H1 (cell line): ENCODE data around the gene AIPL1. TPM values are rescaled to one million over a fixed set of nuclear protein-coding genes. Genes with fewer than 3 reads are reported as not detected.

Experiments
- CTCF ChIA-PET: fragments of 300-600 bp; sonication (Branson Sonifier 250); formaldehyde crosslinking; loops from one replicate; lab custom pipeline; 2021; ENCODE audit not compliant: partially characterized antibody; lab: Charles Lee
- POLR2A ChIA-PET: fragments of 300-600 bp; sonication (Branson Sonifier 250); formaldehyde crosslinking; loops from one replicate; lab custom pipeline; 2021; ENCODE audit warnings: inconsistent platforms; ENCODE audit not compliant: partially characterized antibody; lab: Charles Lee
- DNase-seq, 2 experiments: peaks; one replicate each; pipeline versions ENCODE4 v3.0.0 to v3.0.0-alpha.2; 2010 to 2022; ENCODE audit warnings: low spot score in 2 of 2, low read depth in 1 of 2, mixed read lengths in 1 of 2
- FAIRE-seq: peaks from 2 replicates; lab custom pipeline; 2011; peaks lifted over from hg19 to GRCh38; lab: Jason Lieb, UNC
- H2AFZ ChIP-seq: 2 replicates; pipeline ENCODE4 v1.8.1; 2012; ENCODE audit warnings: low read length, inconsistent platforms
- H2AK5ac ChIP-seq: 2 replicates; pipeline ENCODE4 v1.6.1; 2013; ENCODE audit warnings: low read depth, low read length
- H2BK120ac ChIP-seq: replicated peaks from 2 replicates; pipeline ENCODE3; 2013; ENCODE audit warnings: low read depth, low read length, inconsistent platforms
- H2BK12ac ChIP-seq: 2 replicates; pipeline ENCODE4 v1.6.1; 2013; ENCODE audit warnings: low read depth, low read length
- H2BK15ac ChIP-seq: 2 replicates; pipeline ENCODE4 v1.6.1; 2013; ENCODE audit warnings: low read length
- H2BK20ac ChIP-seq: 2 replicates; pipeline ENCODE4 v1.6.1; 2013; ENCODE audit warnings: low read length
- H2BK5ac ChIP-seq: 2 replicates; pipeline ENCODE4 v1.6.1; 2013; ENCODE audit warnings: low read depth, low read length
- H3K14ac ChIP-seq: 2 replicates; pipeline ENCODE4 v1.6.1; 2013; ENCODE audit warnings: inconsistent platforms; ENCODE audit not compliant: insufficient read length
- H3K18ac ChIP-seq: 2 replicates; pipeline ENCODE4 v1.6.1; 2013; ENCODE audit warnings: low read length; ENCODE audit errors: extremely low read depth
- H3K23ac ChIP-seq: 2 replicates; pipeline ENCODE4 v1.6.1; 2013; ENCODE audit warnings: inconsistent platforms; ENCODE audit not compliant: insufficient read length
- H3K23me2 ChIP-seq: 2 replicates; pipeline ENCODE4 v1.6.1; 2013; ENCODE audit warnings: low read depth, low read length
- H3K27ac ChIP-seq: 2 replicates; pipeline ENCODE4 v1.6.1; 2011; ENCODE audit warnings: low read depth, low read length, inconsistent platforms
- H3K27me3 ChIP-seq, 4 experiments: replicated peaks in 1 of 4; 1 replicate in 1 of 4; 2 replicates in 3 of 4; pipeline versions ENCODE4 v1.6.1 to v1.8.1; 2011 to 2013; ENCODE audit warnings: low read length in 3 of 4, mild to moderate bottlenecking in 3 of 4, inconsistent platforms in 2 of 4, mixed read lengths in 2 of 4, moderate library complexity in 1 of 4; ENCODE audit not compliant: control insufficient read depth in 3 of 4, insufficient read depth in 3 of 4; ENCODE audit errors: extremely low read depth in 1 of 4
- H3K36me3 ChIP-seq, 4 experiments: 2 replicates each; pipeline versions ENCODE4 v1.6.1 to v1.8.1; 2011 to 2013; ENCODE audit warnings: mild to moderate bottlenecking in 4 of 4, low read length in 3 of 4, moderate library complexity in 2 of 4, control low read depth in 1 of 4, inconsistent platforms in 1 of 4; ENCODE audit not compliant: insufficient read depth in 4 of 4, control insufficient read depth in 2 of 4
- H3K4ac ChIP-seq: replicated peaks from 2 replicates; pipeline ENCODE3; 2013; ENCODE audit warnings: low read length, low read depth, mixed read lengths, inconsistent platforms; ENCODE audit not compliant: insufficient read length
- H3K4me1 ChIP-seq, 4 experiments: replicated peaks in 1 of 4; 1 replicate in 1 of 4; 2 replicates in 3 of 4; pipeline versions ENCODE4 v1.6.1 to v1.8.1; 2011 to 2013; ENCODE audit warnings: low read length in 3 of 4, inconsistent platforms in 2 of 4, mixed read lengths in 1 of 4; ENCODE audit not compliant: insufficient read depth in 4 of 4, control insufficient read depth in 3 of 4
- H3K4me2 ChIP-seq, 2 experiments: 2 replicates each; pipeline versions ENCODE4 v1.6.1 to v1.8.1; 2011 to 2013; ENCODE audit warnings: low read depth in 2 of 2, low read length in 2 of 2, control low read depth in 1 of 2, inconsistent platforms in 1 of 2, mild to moderate bottlenecking in 1 of 2; ENCODE audit not compliant: insufficient read depth in 1 of 2
- H3K4me3 ChIP-seq, 4 experiments: fragments of 200-600, 300-600 bp in 1 of 4; sonication (generic), shearing (Covaris generic), sonication (Bioruptor Twin) in 1 of 4; 2 replicates each; pipeline versions ENCODE4 v1.5.1 to v1.8.1; 2011 to 2016; ENCODE audit warnings: low read length in 4 of 4, low read depth in 3 of 4, control low read depth in 2 of 4, inconsistent platforms in 2 of 4, mild to moderate bottlenecking in 2 of 4, mixed read lengths in 1 of 4, moderate library complexity in 1 of 4; ENCODE audit not compliant: insufficient read depth in 2 of 4; ENCODE audit errors: extremely low read depth in 1 of 4
- H3K56ac ChIP-seq: replicated peaks from 2 replicates; pipeline ENCODE3; 2013; ENCODE audit warnings: low read depth, mild to moderate bottlenecking, mixed read lengths, low read length, inconsistent platforms; ENCODE audit not compliant: insufficient read length
- H3K79me1 ChIP-seq: 2 replicates; pipeline ENCODE4 v1.6.1; 2013; ENCODE audit warnings: low read depth, low read length, control low read depth
- H3K79me2 ChIP-seq, 2 experiments: 2 replicates each; pipeline versions ENCODE4 v1.6.1 to v1.8.1; 2012 to 2013; ENCODE audit warnings: low read length in 2 of 2, mild to moderate bottlenecking in 2 of 2, inconsistent platforms in 1 of 2; ENCODE audit not compliant: insufficient read depth in 2 of 2, control insufficient read depth in 1 of 2
- H3K9ac ChIP-seq, 4 experiments: replicated peaks in 1 of 4; 1 replicate in 1 of 4; 2 replicates in 3 of 4; pipeline versions ENCODE4 v1.6.1 to v1.8.1; 2011 to 2013; ENCODE audit warnings: low read depth in 3 of 4, low read length in 3 of 4, control low read depth in 2 of 4, mild to moderate bottlenecking in 2 of 4, moderate library complexity in 2 of 4, inconsistent platforms in 1 of 4; ENCODE audit errors: extremely low read depth in 1 of 4
- H3K9me3 ChIP-seq, 2 experiments: 2 replicates each; pipeline versions ENCODE4 v1.6.1 to v1.8.1; 2012 to 2013; ENCODE audit warnings: mild to moderate bottlenecking in 2 of 2, moderate library complexity in 2 of 2, control low read depth in 1 of 2, inconsistent platforms in 1 of 2, low read depth in 1 of 2, low read length in 1 of 2, mixed read lengths in 1 of 2; ENCODE audit not compliant: insufficient read depth in 2 of 2
- H4K20me1 ChIP-seq, 2 experiments: replicated peaks in 1 of 2; 2 replicates each; pipeline versions ENCODE3 to v1.8.1; 2011 to 2013; ENCODE audit warnings: inconsistent platforms in 2 of 2, low read length in 2 of 2, mild to moderate bottlenecking in 1 of 2; ENCODE audit not compliant: insufficient read depth in 2 of 2, control insufficient read depth in 1 of 2
- H4K5ac ChIP-seq: 2 replicates; pipeline ENCODE4 v1.6.1; 2013; ENCODE audit warnings: low read length, low read depth, mixed read lengths, inconsistent platforms; ENCODE audit not compliant: insufficient read length
- H4K8ac ChIP-seq: 2 replicates; pipeline ENCODE4 v1.8.0; 2013; ENCODE audit warnings: mild to moderate bottlenecking, moderate library complexity, low read length, inconsistent platforms; ENCODE audit not compliant: insufficient read depth; ENCODE audit errors: extremely low read depth
- H4K91ac ChIP-seq: replicated peaks from 2 replicates; pipeline ENCODE3; 2013; ENCODE audit warnings: low read length, mixed read lengths, inconsistent platforms; ENCODE audit not compliant: insufficient read length
- CHD2 ChIP-seq: IDR thresholded peaks from 2 replicates; pipeline ENCODE4 v1.6.1; 2012; ENCODE audit warnings: low read length, improper control_type of control experiment
- CREB1 ChIP-seq: IDR thresholded peaks from 2 replicates; pipeline ENCODE4 v1.6.1; 2012; ENCODE audit warnings: inconsistent platforms
- KDM5A ChIP-seq: fragments of 200-600 bp; IDR thresholded peaks from 2 replicates; pipeline ENCODE4 v1.7.1; 2012; ENCODE audit warnings: mild to moderate bottlenecking, low read length, inconsistent platforms, mixed read lengths
- NRF1 ChIP-seq: IDR thresholded peaks from 2 replicates; pipeline ENCODE4 v1.6.1; 2011; ENCODE audit warnings: mild to moderate bottlenecking, low read depth, low read length, improper control_type of control experiment
- POU5F1 ChIP-seq: IDR thresholded peaks from 2 replicates; pipeline ENCODE4 v1.6.1; 2011; ENCODE audit warnings: low read depth, mild to moderate bottlenecking, low read length, moderate library complexity
- SIX5 ChIP-seq: IDR thresholded peaks from 2 replicates; pipeline ENCODE4 v1.6.1; 2011; ENCODE audit warnings: mild to moderate bottlenecking, low read depth, low read length
- TAF1 ChIP-seq: IDR thresholded peaks from 2 replicates; pipeline ENCODE4 v1.6.1; 2011; ENCODE audit warnings: mild to moderate bottlenecking, low read depth, low read length
- ZNF274 ChIP-seq: IDR thresholded peaks from 2 replicates; pipeline ENCODE4 v1.7.0; 2012; ENCODE audit warnings: low read length, borderline replicate concordance; ENCODE audit errors: extremely low read depth
- WGBS, 2 experiments: shearing (Covaris generic) in 1 of 2; methylation state at CpG; one replicate each; pipeline versions ENCODE4 v1.1.6 to v1.1.7; 2013 to 2015; ENCODE audit warnings: low lambda C conversion rate in 2 of 2, mixed read lengths in 2 of 2, inconsistent platforms in 1 of 2, low coverage in 1 of 2, missing lambda C conversion rate in 1 of 2; ENCODE audit not compliant: insufficient replicate concordance in 2 of 2, insufficient coverage in 1 of 2, insufficient read length in 1 of 2; ENCODE audit errors: extremely low coverage in 1 of 2, missing lambda C conversion rate in 1 of 2; 5-methylcytosine and 5-hydroxymethylcytosine counted together
- polyA plus RNA-seq, 7 experiments: library from polyadenylated mRNA; depleted of rRNA in 3 of 7; stranded (reverse) in 5 of 7; unstranded in 2 of 7; fragments of >200 nt in 5 of 7; fragments of 200-250 nt in 2 of 7; gene quantifications; 1 replicate in 5 of 7; 2 replicates in 1 of 7; 4 replicates in 1 of 7; pipeline versions ENCODE4 v1.2.1 to v1.2.3, GENCODE V29; 2011 to 2013; ENCODE audit warnings: missing spikeins in 2 of 7, mixed read lengths in 2 of 7
- total RNA-seq: library from RNA; stranded (reverse); fragmentation: NEBNext Ultra II Directional; extraction: Animal tissue kit (Norgen Biotek cat#: 25700); gene quantifications from 2 replicates; pipeline ENCODE4 v1.2.1, GENCODE V29; 2021
- TF ChIP-seq, protein P1 (sequence below): IDR thresholded peaks from 2 replicates; pipeline ENCODE4 v1.6.1; 2011; ENCODE audit warnings: low read length, improper control_type of control experiment
- TF ChIP-seq, protein P2 (sequence below), 3 experiments: IDR thresholded peaks; 1 replicate in 2 of 3; 2 replicates in 1 of 3; pipeline versions ENCODE4 v1.5.1 to v1.6.1; 2011; ENCODE audit warnings: low read length in 3 of 3, mild to moderate bottlenecking in 3 of 3, inconsistent platforms in 2 of 3, low read depth in 1 of 3, moderate library complexity in 1 of 3; ENCODE audit not compliant: insufficient read depth in 1 of 3; ENCODE audit errors: control extremely low read depth in 1 of 3
- TF ChIP-seq, protein P3 (sequence below): IDR thresholded peaks from 2 replicates; pipeline ENCODE4 v1.6.1; 2011; ENCODE audit warnings: low read depth, mild to moderate bottlenecking, low read length; ENCODE audit not compliant: insufficient read depth

Gene AIPL1
- total and polyA plus RNA-seq, 2 of the 8 experiments (the other 6 are each of a cell fraction or from before 2014, with no cell fraction given) = 0.56 to 0.71 TPM

DNA sequence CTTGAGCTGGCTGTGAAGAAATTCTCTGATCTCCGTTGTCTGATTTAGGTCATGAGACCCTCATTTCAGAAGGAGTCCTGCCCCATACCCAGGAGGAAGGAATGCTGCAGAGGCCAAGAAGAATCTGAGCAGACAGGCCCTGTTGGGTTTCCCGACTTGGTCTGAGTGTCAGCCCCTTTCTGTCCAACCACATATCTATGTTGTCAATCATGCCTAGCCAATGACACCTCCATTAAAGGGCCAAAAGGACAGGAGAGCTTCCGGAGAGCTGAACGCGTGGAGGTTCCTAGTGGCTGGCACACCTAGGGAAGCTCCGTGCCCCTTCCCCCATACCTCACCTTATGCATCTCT is 47.2 kb upstream of the AIPL1 start:
- no peaks in the 10 kb centered on the region for H3K36me3 ChIP-seq
- no peak overlapping the region for H3K9ac ChIP-seq
- H2AK5ac ChIP-seq = no peak overlapping the region
- H2BK12ac ChIP-seq = no peak overlapping the region
- no peak overlapping the region for H3K4me3 ChIP-seq
- H3K18ac ChIP-seq = no peak overlapping the region
- no peak overlapping the region for H3K56ac ChIP-seq
- H4K5ac ChIP-seq = no peak overlapping the region
- FAIRE-seq (no peak), DNase-seq (no peak)
- H3K4ac ChIP-seq = no peak overlapping the region
- no peak overlapping the region for H4K91ac ChIP-seq
- H3K23me2 ChIP-seq = no peaks in the 10 kb centered on the region
- no peak overlapping the region for H2AFZ ChIP-seq
- no peak overlapping the region for H4K8ac ChIP-seq
- no peak overlapping the region for H3K23ac ChIP-seq
- H2BK120ac ChIP-seq = no peak overlapping the region
- ChIA-PET CTCF (interaction anchor here (0.6 to 3.4 kb wide), 4 partner anchors 10 to 73 kb away, joined by 3 to 28 read pairs (median 4); partner anchors contain the start of gene PIMREG), POLR2A (interaction anchor here (0.7 to 0.9 kb wide), 2 partner anchors 9 to 45 kb away, joined by 3 to 4 read pairs; no protein-coding TSS in a partner anchor)
- no peaks in the 10 kb centered on the region for H3K9me3 ChIP-seq
- no peak overlapping the region for H3K14ac ChIP-seq
- H2BK20ac ChIP-seq = no peak overlapping the region
- no peak overlapping the region for H2BK15ac ChIP-seq
- no peak overlapping the region for H3K27ac ChIP-seq
- H3K79me2 ChIP-seq = no peaks in the 10 kb centered on the region
- H3K4me1 ChIP-seq = peaks cover 0 to 11% (median 6%) of the 10 kb centered on the region in 4 experiments; a peak in 6 of 7 replicates
- no peaks in the 10 kb centered on the region for H3K79me1 ChIP-seq
- no peaks in the 10 kb centered on the region for H4K20me1 ChIP-seq
- no peaks in the 10 kb centered on the region for H3K27me3 ChIP-seq
- WGBS, 2 experiments = 92% methylated on average over 6 of the region's 6 CpGs; no CpG with 5 or more reads in 1 of the 2 experiments
- H3K4me2 ChIP-seq = no peak overlapping the region
- H2BK5ac ChIP-seq = no peak overlapping the region
- TF ChIP-seq, protein P1, sequence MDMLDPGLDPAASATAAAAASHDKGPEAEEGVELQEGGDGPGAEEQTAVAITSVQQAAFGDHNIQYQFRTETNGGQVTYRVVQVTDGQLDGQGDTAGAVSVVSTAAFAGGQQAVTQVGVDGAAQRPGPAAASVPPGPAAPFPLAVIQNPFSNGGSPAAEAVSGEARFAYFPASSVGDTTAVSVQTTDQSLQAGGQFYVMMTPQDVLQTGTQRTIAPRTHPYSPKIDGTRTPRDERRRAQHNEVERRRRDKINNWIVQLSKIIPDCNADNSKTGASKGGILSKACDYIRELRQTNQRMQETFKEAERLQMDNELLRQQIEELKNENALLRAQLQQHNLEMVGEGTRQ = no peak
- TF ChIP-seq, protein P2, sequence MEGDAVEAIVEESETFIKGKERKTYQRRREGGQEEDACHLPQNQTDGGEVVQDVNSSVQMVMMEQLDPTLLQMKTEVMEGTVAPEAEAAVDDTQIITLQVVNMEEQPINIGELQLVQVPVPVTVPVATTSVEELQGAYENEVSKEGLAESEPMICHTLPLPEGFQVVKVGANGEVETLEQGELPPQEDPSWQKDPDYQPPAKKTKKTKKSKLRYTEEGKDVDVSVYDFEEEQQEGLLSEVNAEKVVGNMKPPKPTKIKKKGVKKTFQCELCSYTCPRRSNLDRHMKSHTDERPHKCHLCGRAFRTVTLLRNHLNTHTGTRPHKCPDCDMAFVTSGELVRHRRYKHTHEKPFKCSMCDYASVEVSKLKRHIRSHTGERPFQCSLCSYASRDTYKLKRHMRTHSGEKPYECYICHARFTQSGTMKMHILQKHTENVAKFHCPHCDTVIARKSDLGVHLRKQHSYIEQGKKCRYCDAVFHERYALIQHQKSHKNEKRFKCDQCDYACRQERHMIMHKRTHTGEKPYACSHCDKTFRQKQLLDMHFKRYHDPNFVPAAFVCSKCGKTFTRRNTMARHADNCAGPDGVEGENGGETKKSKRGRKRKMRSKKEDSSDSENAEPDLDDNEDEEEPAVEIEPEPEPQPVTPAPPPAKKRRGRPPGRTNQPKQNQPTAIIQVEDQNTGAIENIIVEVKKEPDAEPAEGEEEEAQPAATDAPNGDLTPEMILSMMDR (IDR thresholded peaks at IDR 0.05; ENCODE audit: control extremely low read depth in 1 of 3, insufficient read depth in 1 of 3, low read depth in 1 of 3, low read length in 3 of 3) = no peak
- TF ChIP-seq POU5F1 (no peak), CHD2 (no peak), ZNF274 (no peak), TAF1 (no peak), CREB1 (no peak), SIX5 (no peak), NRF1 (no peak), KDM5A (no peak)
- TF ChIP-seq, protein P3, sequence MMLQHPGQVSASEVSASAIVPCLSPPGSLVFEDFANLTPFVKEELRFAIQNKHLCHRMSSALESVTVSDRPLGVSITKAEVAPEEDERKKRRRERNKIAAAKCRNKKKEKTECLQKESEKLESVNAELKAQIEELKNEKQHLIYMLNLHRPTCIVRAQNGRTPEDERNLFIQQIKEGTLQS = no peak
